ENCODE measurements around the gene PHGDH. TPM values are rescaled to one million over a fixed set of nuclear protein-coding genes. Genes with fewer than 3 reads are reported as not detected.
"Not testable (repeated sequence)": the region's sequence is repeated elsewhere in the genome, so short reads cannot be mapped to it uniquely, and the experiment has no call there.

Gene PHGDH
- total RNA-seq, 1 donor from 2014 or later = 92.6 TPM

GRCh38 chr1:119786473-119787050 lies 74.8 kb downstream of the PHGDH start:
- H3K4me3 ChIP-seq; H3K27ac ChIP-seq; H3K9me3 ChIP-seq; H3K27me3 ChIP-seq; H3K36me3 ChIP-seq; intact Hi-C loops (cut with DNase I); DNase-seq (ENCODE audit: extremely low spot score in 2 of 2): not testable (repeated sequence)
- peak in 1 of 2 donors; percentile 30 for TF ChIP-seq POLR2AphosphoS5 (IDR thresholded peaks at IDR 0.05; ENCODE audit: insufficient read depth in 1 of 2, low read depth in 1 of 2)
- peaks cover 22% of the 10 kb centered on the region for H3K4me1 ChIP-seq

- no peaks in the 10 kb centered on the region for H3K9me3 ChIP-seq
- H3K36me3 ChIP-seq = no peaks in the 10 kb centered on the region
- no peak overlapping the region for H3K27ac ChIP-seq
- H3K4me3 ChIP-seq = no peak overlapping the region
- H3K4me1 ChIP-seq = peaks cover 22% of the 10 kb centered on the region
- intact Hi-C loops (cut with DNase I) = no loop called here
- no peak for DNase-seq (ENCODE audit: extremely low spot score in 2 of 2)
- no peaks in the 10 kb centered on the region for H3K27me3 ChIP-seq
- TF ChIP-seq CTCF (IDR thresholded peaks at IDR 0.05) (no peak), POLR2A (IDR thresholded peaks at IDR 0.05) (no peak), POLR2AphosphoS5 (IDR thresholded peaks at IDR 0.05; ENCODE audit: insufficient read depth in 1 of 2, low read depth in 1 of 2) (no peak)
Observed at GRCh38 chr1:119787776-119788175, 76.0 kb downstream of the PHGDH start.

DNA sequence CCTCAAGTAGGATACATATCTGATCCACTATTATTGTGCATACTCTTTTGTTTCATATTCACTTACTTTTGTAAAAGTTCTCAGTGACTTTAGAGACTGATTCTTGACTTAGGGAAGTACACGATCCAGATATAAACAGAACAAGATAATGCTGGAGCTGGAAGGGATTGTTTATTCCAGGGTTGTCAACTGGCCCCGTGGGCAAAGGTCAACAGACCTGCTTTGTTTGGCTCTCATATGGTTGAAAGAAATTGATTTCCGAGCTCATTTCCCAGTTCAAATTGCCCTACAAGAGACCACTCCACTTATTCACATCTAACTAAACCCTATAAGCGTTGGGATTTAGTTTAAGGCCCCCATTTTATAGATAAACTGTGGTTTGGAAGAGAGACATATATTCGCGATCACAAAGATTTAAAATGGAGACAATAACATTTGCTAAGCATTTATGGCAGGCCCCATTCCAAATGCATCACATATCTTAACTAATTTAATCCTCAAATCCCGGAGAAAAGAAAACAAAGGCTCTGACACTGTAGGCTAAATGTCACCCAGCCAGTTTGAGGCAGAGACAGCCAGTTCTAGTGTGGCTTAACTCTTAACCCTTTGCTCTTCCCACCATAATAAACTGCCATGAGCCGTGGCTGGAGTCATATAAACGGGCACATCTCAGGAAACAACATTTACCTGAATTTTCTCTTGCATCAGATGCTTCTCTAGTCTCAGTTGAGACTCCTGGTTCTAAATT lies 78.9 kb downstream of the PHGDH start:
- Histone ChIP-seq H3K4me1 (peaks cover 3% of the 10 kb centered on the region), H3K27me3 (no peaks in the 10 kb centered on the region), H3K36me3 (no peaks in the 10 kb centered on the region), H3K27ac (no peak overlapping the region), H3K9me3 (no peaks in the 10 kb centered on the region), H3K4me3 (no peak overlapping the region)
- intact Hi-C loops (cut with DNase I) = no loop called here
- TF ChIP-seq POLR2AphosphoS5 (IDR thresholded peaks at IDR 0.05; ENCODE audit: insufficient read depth in 1 of 2, low read depth in 1 of 2) = no peak
- no peak for TF ChIP-seq CTCF (IDR thresholded peaks at IDR 0.05)
- no peak for TF ChIP-seq POLR2A (IDR thresholded peaks at IDR 0.05)
- DNase-seq (ENCODE audit: extremely low spot score in 2 of 2) = peak; percentile 4 to 32

DNA sequence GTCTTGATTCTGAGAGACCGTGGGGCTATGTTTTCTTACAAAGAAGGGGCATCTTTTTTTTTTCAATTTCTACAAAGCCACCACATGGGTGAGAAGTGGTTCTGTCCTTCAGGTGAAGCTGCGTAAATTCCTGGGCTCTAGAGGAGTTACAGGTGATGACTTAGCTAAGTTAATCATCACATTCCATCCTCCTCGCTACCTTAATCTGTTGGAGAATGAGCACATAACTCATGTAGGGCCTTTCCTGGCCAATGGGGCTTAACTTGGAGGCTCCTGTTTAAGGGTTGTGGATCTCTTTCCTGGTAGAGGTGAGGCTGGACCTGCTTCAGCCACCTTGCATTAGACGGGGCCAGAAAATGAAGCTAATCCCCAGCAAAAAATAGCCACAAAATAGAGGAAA lies 79.6 kb downstream of the PHGDH start:
- Histone ChIP-seq H3K4me1 (peaks cover 3% of the 10 kb centered on the region), H3K4me3 (no peak overlapping the region), H3K9me3 (no peaks in the 10 kb centered on the region), H3K27me3 (no peaks in the 10 kb centered on the region), H3K36me3 (no peaks in the 10 kb centered on the region), H3K27ac (no peak overlapping the region)
- TF ChIP-seq POLR2A (IDR thresholded peaks at IDR 0.05) (no peak), CTCF (IDR thresholded peaks at IDR 0.05) (no peak), POLR2AphosphoS5 (IDR thresholded peaks at IDR 0.05; ENCODE audit: insufficient read depth in 1 of 2, low read depth in 1 of 2) (no peak)
- peak; percentile 25 to 52 for DNase-seq (ENCODE audit: extremely low spot score in 2 of 2)
- intact Hi-C loops (cut with DNase I) = no loop called here

Other genes with a start within 250 kb of the PHGDH start
- gene HSD3B1, start 204.7 kb upstream of the PHGDH start, total RNA-seq = not detected
- 3.7 TPM for gene ZNF697, start 63.7 kb upstream of the PHGDH start, total RNA-seq
- gene HMGCS2, start 57.0 kb downstream of the PHGDH start, total RNA-seq = 22.8 TPM
- not detected for gene REG4, start 99.5 kb downstream of the PHGDH start, total RNA-seq
- not detected for gene ADAM30, start 184.6 kb downstream of the PHGDH start, total RNA-seq